ENCODE results near the gene DENND6B.
A peak's percentile ranks its signal among the peaks of the same experiment; 100 is the strongest.

DENND6B gene

GRCh38 chr22:50320671-50321325 is 6.0 kb downstream of the DENND6B start:
- no peak overlapping the region for H2AFZ ChIP-seq (ENCODE audit: low read depth, low read length)
- no peak overlapping the region for H3K4me3 ChIP-seq (ENCODE audit: low read length)
- H4K20me1 ChIP-seq (ENCODE audit: insufficient read depth, low read length) = no peaks in the 10 kb centered on the region
- 0 out of 2 replicates have a peak, but pooled peaks cover 9% of the 10 kb centered on the region for H3K27me3 ChIP-seq (ENCODE audit: low read depth, low read length)
- no peaks in the 10 kb centered on the region for H3K36me3 ChIP-seq (replicated peaks; ENCODE audit: low read depth, low read length)
- no peak overlapping the region for H3K27ac ChIP-seq (ENCODE audit: low read length)
- H3K79me2 ChIP-seq (ENCODE audit: low read length) = no peaks in the 10 kb centered on the region
- H3K9ac ChIP-seq (ENCODE audit: low read length) = no peak overlapping the region
- peaks cover 15% of the 10 kb centered on the region for H3K4me1 ChIP-seq (ENCODE audit: low read length)
- H3K4me2 ChIP-seq (ENCODE audit: low read length) = no peak overlapping the region
- TF ChIP-seq EZH2phosphoT487 (IDR thresholded peaks at IDR 0.05; ENCODE audit: low read depth) (no peak), CTCF (IDR thresholded peaks at IDR 0.05; ENCODE audit: low read depth, low read length) (no peak)
- no peaks in the 10 kb centered on the region for H3K9me3 ChIP-seq (ENCODE audit: insufficient read depth, low read length)

- Histone ChIP-seq H3K36me3 (replicated peaks; ENCODE audit: low read depth, low read length) (no peaks in the 10 kb centered on the region), H3K27me3 (ENCODE audit: low read depth, low read length) (0 out of 2 replicates have a peak, but pooled peaks cover 9% of the 10 kb centered on the region), H3K4me2 (ENCODE audit: low read length) (no peak overlapping the region), H3K79me2 (ENCODE audit: low read length) (no peaks in the 10 kb centered on the region), H4K20me1 (ENCODE audit: insufficient read depth, low read length) (no peaks in the 10 kb centered on the region), H3K9ac (ENCODE audit: low read length) (no peak overlapping the region), H3K9me3 (ENCODE audit: insufficient read depth, low read length) (no peaks in the 10 kb centered on the region), H3K4me1 (ENCODE audit: low read length) (peaks cover 20% of the 10 kb centered on the region), H3K4me3 (ENCODE audit: low read length) (no peak overlapping the region), H3K27ac (ENCODE audit: low read length) (no peak overlapping the region), H2AFZ (ENCODE audit: low read depth, low read length) (no peak overlapping the region)
- TF ChIP-seq EZH2phosphoT487 (IDR thresholded peaks at IDR 0.05; ENCODE audit: low read depth) = no peak
- no peak for TF ChIP-seq CTCF (IDR thresholded peaks at IDR 0.05; ENCODE audit: low read depth, low read length)
Observed at GRCh38 chr22:50320116-50320515, 6.7 kb downstream of the DENND6B start.

GRCh38 chr22:50319503-50319951 is 7.3 kb downstream of the DENND6B start:
- H3K4me1 ChIP-seq (ENCODE audit: low read length) = peaks cover 25% of the 10 kb centered on the region
- no peaks in the 10 kb centered on the region for H3K79me2 ChIP-seq (ENCODE audit: low read length)
- H4K20me1 ChIP-seq (ENCODE audit: insufficient read depth, low read length) = no peaks in the 10 kb centered on the region
- no peaks in the 10 kb centered on the region for H3K36me3 ChIP-seq (replicated peaks; ENCODE audit: low read depth, low read length)
- TF ChIP-seq CTCF (IDR thresholded peaks at IDR 0.05; ENCODE audit: low read depth, low read length) (no peak), EZH2phosphoT487 (IDR thresholded peaks at IDR 0.05; ENCODE audit: low read depth) (no peak)
- H3K4me3 ChIP-seq (ENCODE audit: low read length) = no peak overlapping the region
- H2AFZ ChIP-seq (ENCODE audit: low read depth, low read length) = no peak overlapping the region
- no peak overlapping the region for H3K9ac ChIP-seq (ENCODE audit: low read length)
- no peaks in the 10 kb centered on the region for H3K9me3 ChIP-seq (ENCODE audit: insufficient read depth, low read length)
- no peak overlapping the region for H3K4me2 ChIP-seq (ENCODE audit: low read length)
- H3K27ac ChIP-seq (ENCODE audit: low read length) = no peak overlapping the region
- H3K27me3 ChIP-seq (ENCODE audit: low read depth, low read length) = 0 out of 2 replicates have a peak, but pooled peaks cover 9% of the 10 kb centered on the region

GRCh38 chr22:50318698-50319411 is 8.0 kb downstream of the DENND6B start:
- no peak overlapping the region for H3K9ac ChIP-seq (ENCODE audit: low read length)
- peak overlapping the region; percentile 32 for H3K4me2 ChIP-seq (ENCODE audit: low read length)
- no peaks in the 10 kb centered on the region for H3K9me3 ChIP-seq (ENCODE audit: insufficient read depth, low read length)
- H2AFZ ChIP-seq (ENCODE audit: low read depth, low read length) = 0 out of 2 replicates have a peak overlapping the region, but pooled peaks have one; percentile 45
- H3K27ac ChIP-seq (ENCODE audit: low read length) = no peak overlapping the region
- 0 out of 2 replicates have a peak, but pooled peaks cover 9% of the 10 kb centered on the region for H3K27me3 ChIP-seq (ENCODE audit: low read depth, low read length)
- no peaks in the 10 kb centered on the region for H3K36me3 ChIP-seq (replicated peaks; ENCODE audit: low read depth, low read length)
- H4K20me1 ChIP-seq (ENCODE audit: insufficient read depth, low read length) = no peaks in the 10 kb centered on the region
- TF ChIP-seq EZH2phosphoT487 (IDR thresholded peaks at IDR 0.05; ENCODE audit: low read depth) = no peak
- no peak for TF ChIP-seq CTCF (IDR thresholded peaks at IDR 0.05; ENCODE audit: low read depth, low read length)
- H3K4me3 ChIP-seq (ENCODE audit: low read length) = no peak overlapping the region
- peaks cover 29% of the 10 kb centered on the region for H3K4me1 ChIP-seq (ENCODE audit: low read length)
- H3K79me2 ChIP-seq (ENCODE audit: low read length) = no peaks in the 10 kb centered on the region
